ENCODE data around the gene DOCK11. TPM values are rescaled to one million over a fixed set of nuclear protein-coding genes. Genes with fewer than 3 reads are reported as not detected.

The DOCK11 gene
- total RNA-seq, 1 donor from 2014 or later = 23.0 TPM

DNA sequence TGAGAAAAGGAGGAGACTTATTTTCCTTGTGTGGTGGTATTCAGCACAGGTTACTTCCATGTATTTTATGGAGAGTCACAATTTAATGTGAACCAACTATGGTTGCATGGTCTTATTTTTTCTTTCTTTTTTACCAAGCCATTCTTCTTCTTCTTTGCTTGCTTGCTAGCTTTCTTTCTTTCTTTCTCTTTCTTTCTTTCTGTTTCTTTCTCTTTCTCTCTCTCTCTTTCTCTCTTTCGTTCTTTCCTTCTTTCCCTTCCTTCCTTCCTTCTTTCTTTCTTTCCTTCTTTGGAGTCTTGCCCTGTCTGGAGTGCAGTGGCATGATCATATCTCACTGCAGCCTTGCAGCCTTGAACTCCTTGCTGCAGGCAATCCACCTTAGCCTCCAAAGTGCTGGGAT, 68.9 kb downstream of the DOCK11 start:
- H3K27me3 ChIP-seq = no peaks in the 10 kb centered on the region
- no peak for TF ChIP-seq CTCF (IDR thresholded peaks at IDR 0.05)
- intact Hi-C loops (cut with DNase I) = no loop called here
- no peaks in the 10 kb centered on the region for H3K4me1 ChIP-seq
- DNase-seq (ENCODE audit: low spot score in 2 of 2) = no peak
- no peak overlapping the region for H3K4me3 ChIP-seq
- no peaks in the 10 kb centered on the region for H3K9me3 ChIP-seq
- H3K27ac ChIP-seq = no peak overlapping the region
- H3K36me3 ChIP-seq = peaks cover 0 to 9% of the 10 kb centered on the region in 2 donors

DNA sequence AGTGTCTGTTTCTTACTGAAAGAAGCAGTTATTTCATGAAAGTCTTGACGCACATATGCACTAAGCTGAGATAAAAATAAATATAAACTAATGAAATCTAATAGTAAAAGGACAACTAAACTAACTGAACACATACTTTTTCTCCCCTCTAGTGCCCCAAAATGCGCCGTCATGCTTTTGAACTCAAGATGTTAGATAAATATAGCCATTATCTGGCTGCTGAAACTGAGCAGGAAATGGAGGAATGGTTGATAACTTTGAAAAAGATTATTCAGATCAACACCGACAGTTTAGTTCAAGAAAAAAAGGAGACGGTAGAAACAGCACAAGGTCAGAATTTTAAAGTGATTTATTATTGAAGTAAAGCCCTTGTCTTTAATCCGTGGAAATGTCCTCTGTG, 70.2 kb downstream of the DOCK11 start:
- Histone ChIP-seq H3K27ac (no peak overlapping the region), H3K27me3 (no peaks in the 10 kb centered on the region), H3K4me1 (no peaks in the 10 kb centered on the region), H3K4me3 (no peak overlapping the region), H3K9me3 (no peaks in the 10 kb centered on the region), H3K36me3 (peaks cover 1 to 9% of the 10 kb centered on the region in 2 donors)
- DNase-seq (ENCODE audit: low spot score in 2 of 2) = no peak
- no peak for TF ChIP-seq CTCF (IDR thresholded peaks at IDR 0.05)
- intact Hi-C loops (cut with DNase I) = no loop called here

DNA sequence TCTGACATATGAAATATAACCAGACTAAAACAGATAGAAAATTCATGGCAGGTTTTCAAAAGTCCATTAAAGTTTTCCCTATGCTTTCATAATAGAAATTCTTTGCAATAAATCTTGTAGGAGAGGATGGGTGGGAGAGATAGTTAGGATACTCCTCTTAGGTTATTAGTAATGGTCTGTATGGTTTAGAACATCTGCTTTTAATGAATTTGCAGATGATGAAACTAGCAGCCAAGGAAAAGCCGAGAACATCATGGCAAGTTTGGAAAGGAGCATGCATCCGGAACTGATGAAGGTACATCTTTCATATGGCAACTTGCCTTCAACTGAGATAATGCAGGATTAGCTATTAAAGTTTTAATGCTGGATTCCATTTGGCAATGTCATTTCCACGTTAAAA, 70.7 kb downstream of the DOCK11 start:
- intact Hi-C loops (cut with DNase I) = no loop called here
- DNase-seq (ENCODE audit: low spot score in 2 of 2) = no peak

DNA sequence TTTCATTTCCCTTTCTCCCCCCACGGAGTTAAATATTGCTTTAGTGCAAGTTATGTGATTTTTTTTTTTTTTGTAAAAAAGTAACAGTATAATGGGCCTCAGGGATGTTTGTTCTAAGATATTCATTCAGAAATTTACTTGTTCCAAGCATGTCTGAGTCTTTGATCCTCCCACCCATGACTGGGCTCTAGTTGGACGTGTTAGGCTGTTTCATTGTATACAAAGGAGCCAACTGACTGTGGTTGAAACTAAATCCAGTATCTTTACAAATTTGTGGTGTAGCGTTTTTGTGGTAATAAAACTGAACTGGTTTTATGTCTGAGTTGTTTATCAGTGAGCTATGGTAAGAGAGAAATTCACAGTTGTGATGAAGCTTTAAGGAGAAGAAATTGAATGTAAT, 74.1 kb downstream of the DOCK11 start:
- TF ChIP-seq CTCF (IDR thresholded peaks at IDR 0.05) = no peak
- intact Hi-C loops (cut with DNase I) = no loop called here
- Histone ChIP-seq H3K4me1 (no peaks in the 10 kb centered on the region), H3K27ac (no peak overlapping the region), H3K36me3 (peaks cover 7% of the 10 kb centered on the region in 2 donors), H3K27me3 (no peaks in the 10 kb centered on the region), H3K4me3 (no peak overlapping the region), H3K9me3 (no peaks in the 10 kb centered on the region)
- DNase-seq (ENCODE audit: low spot score in 2 of 2) = no peak

More for the DNA sequence above, 70.7 kb downstream of the DOCK11 start:
- no peak for TF ChIP-seq CTCF (IDR thresholded peaks at IDR 0.05)
- H3K9me3 ChIP-seq = no peaks in the 10 kb centered on the region
- no peaks in the 10 kb centered on the region for H3K27me3 ChIP-seq
- no peaks in the 10 kb centered on the region for H3K4me1 ChIP-seq
- H3K4me3 ChIP-seq = no peak overlapping the region
- H3K36me3 ChIP-seq = peaks cover 4 to 9% of the 10 kb centered on the region in 2 donors
- no peak overlapping the region for H3K27ac ChIP-seq

- Histone ChIP-seq H3K4me3 (no peak overlapping the region), H3K4me1 (no peaks in the 10 kb centered on the region), H3K9me3 (no peaks in the 10 kb centered on the region), H3K36me3 (peaks cover 4 to 7% of the 10 kb centered on the region in 2 donors), H3K27ac (no peak overlapping the region), H3K27me3 (no peaks in the 10 kb centered on the region)
- DNase-seq (ENCODE audit: low spot score in 2 of 2) = no peak
- no peak for TF ChIP-seq CTCF (IDR thresholded peaks at IDR 0.05)
- intact Hi-C loops (cut with DNase I) = no loop called here
Observed at GRCh38 chrX:118570209-118570608, 74.6 kb downstream of the DOCK11 start.

DNA sequence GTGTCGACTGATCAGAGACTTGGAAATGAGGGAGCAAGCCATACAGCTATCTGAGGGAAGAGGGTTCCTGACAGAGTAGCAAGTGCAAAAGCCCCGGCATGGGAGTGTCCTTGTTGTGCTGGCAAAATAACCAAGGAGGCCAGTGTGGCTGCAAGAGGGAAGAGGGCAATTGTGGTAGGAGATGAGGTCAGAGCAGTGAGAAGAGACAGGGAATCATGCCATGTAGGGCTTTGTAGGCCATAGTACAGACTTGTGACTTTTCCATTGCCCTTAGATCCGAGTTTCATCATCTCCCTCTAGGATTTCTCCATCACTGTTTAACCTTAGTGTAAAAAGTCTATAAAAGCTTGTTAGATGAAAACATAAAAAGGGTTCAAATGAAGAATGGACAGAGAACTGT, 76.2 kb downstream of the DOCK11 start:
- no peaks in the 10 kb centered on the region for H3K4me1 ChIP-seq
- H3K27ac ChIP-seq = no peak overlapping the region
- H3K4me3 ChIP-seq = no peak overlapping the region
- TF ChIP-seq CTCF (IDR thresholded peaks at IDR 0.05) = no peak
- intact Hi-C loops (cut with DNase I) = no loop called here
- H3K27me3 ChIP-seq = no peaks in the 10 kb centered on the region
- no peaks in the 10 kb centered on the region for H3K9me3 ChIP-seq
- DNase-seq (ENCODE audit: low spot score in 2 of 2) = no peak
- peaks cover 4 to 7% of the 10 kb centered on the region in 2 donors for H3K36me3 ChIP-seq
